ENCODE measurements around the gene PALMD. TPM values are rescaled to one million over a fixed set of nuclear protein-coding genes. Genes with fewer than 3 reads are reported as not detected.

The PALMD gene
- not detected for polyA plus RNA-seq

DNA sequence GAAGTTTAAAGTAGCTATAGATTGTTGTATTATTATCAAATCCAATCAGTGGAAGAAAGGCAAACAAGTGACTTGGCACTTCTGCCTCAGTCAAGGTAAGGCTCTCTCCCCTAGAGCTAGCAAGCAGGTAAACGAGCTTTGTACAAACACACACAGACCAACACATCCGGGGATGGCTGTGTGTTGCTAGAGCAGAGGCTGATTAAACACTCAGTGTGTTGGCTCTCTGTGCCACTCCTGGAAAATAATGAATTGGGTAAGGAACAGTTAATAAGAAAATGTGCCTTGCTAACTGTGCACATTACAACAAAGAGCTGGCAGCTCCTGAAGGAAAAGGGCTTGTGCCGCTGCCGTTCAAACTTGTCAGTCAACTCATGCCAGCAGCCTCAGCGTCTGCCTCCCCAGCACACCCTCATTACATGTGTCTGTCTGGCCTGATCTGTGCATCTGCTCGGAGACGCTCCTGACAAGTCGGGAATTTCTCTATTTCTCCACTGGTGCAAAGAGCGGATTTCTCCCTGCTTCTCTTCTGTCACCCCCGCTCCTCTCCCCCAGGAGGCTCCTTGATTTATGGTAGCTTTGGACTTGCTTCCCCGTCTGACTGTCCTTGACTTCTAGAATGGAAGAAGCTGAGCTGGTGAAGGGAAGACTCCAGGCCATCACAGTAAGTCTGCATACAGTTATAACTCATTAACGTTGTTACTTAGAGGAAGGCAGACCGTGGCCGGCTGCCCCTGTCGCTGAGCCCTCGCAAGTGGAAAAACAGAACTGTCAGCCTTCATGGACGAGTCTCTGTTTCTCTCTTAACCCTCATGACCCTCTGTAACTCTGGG is at the start of gene PALMD:
Gene PALMD, plus strand, starts transcription at position 415 of the 833 bp plus-strand sequence. Its CDS starts 205 bp downstream, at position 620.
- Mint-ChIP-seq H3K27ac (no peak within 1 kb of the TSS), H3K4me3 (no peak within 1 kb of the TSS), H3K4me1 (peaks cover 0 to 2% (median 0%) of the 10 kb centered on the region in 3 donors), H3K36me3 (no peaks in the 10 kb centered on the region), H3K27me3 (peaks cover 13% of the 10 kb centered on the region), H3K9me3 (no peaks in the 10 kb centered on the region)

DNA sequence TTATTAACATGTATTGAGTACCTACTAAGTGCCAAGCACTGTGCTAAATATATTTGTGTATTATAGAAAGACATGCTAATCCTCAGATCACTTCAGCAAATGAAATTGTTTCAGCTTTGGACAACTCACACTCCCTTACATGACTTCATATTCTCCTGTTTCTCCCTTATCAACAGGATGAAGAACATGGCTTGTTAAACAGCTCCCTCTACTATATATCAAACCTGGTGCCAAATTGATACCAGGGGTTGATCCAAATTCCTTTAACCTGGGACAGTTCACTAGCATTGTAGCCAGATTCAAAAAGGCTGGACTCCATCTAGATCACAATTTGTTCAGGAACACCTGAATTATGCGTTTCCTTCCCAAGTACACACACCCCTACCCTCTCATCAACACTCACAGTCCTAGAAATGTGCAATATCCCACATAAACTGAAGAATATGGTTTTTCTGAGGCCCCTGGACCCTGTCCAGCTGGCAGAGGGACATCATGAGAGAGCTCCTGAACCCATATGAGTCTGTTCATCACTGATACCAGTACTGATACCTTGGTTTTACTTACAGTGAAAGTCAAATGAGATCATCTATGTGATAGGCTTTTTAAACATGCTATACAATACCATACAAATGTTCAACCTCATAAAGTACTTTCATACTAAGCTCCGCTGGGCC is 47.0 kb upstream of the PALMD start:
- H3K4me3 Mint-ChIP-seq, result no peak overlapping the region
- H3K27ac Mint-ChIP-seq, result no peak overlapping the region
- H3K4me1 Mint-ChIP-seq, result no peaks in the 10 kb centered on the region
- no peaks in the 10 kb centered on the region for H3K36me3 Mint-ChIP-seq
- H3K9me3 Mint-ChIP-seq, result no peaks in the 10 kb centered on the region
- H3K27me3 Mint-ChIP-seq, result no peaks in the 10 kb centered on the region

GRCh38 chr1:99599678-99600175 is 46.2 kb upstream of the PALMD start:
- H3K9me3 Mint-ChIP-seq, result no peaks in the 10 kb centered on the region
- H3K4me3 Mint-ChIP-seq, result no peak overlapping the region
- H3K27me3 Mint-ChIP-seq, result no peaks in the 10 kb centered on the region
- no peaks in the 10 kb centered on the region for H3K36me3 Mint-ChIP-seq
- no peak overlapping the region for H3K27ac Mint-ChIP-seq
- H3K4me1 Mint-ChIP-seq, result no peaks in the 10 kb centered on the region

GRCh38 chr1:99600782-99601181 is 45.1 kb upstream of the PALMD start:
- Mint-ChIP-seq H3K4me1 (no peaks in the 10 kb centered on the region), H3K9me3 (no peaks in the 10 kb centered on the region), H3K27me3 (no peaks in the 10 kb centered on the region), H3K27ac (no peak overlapping the region), H3K4me3 (no peak overlapping the region), H3K36me3 (no peaks in the 10 kb centered on the region)

DNA sequence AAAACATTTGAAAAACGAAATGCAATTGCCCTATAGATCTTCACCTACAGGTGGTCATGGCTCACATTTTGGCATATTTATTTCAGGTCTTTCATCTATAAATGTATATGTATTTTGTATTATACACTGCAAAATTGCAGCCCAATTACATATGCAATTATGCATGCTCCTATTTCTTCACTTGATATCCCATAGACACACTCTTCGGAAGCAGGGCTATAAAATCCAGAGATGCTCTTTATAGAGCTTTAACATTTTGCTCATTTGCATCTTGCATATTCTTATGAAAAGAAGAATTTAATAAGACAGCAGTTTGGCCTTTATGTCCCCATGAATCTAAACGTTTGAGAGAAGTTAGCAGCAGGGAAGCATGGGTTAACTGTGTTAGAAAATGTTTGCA is 44.7 kb upstream of the PALMD start:
- Mint-ChIP-seq H3K4me1 (no peaks in the 10 kb centered on the region), H3K27me3 (no peaks in the 10 kb centered on the region), H3K36me3 (no peaks in the 10 kb centered on the region), H3K4me3 (no peak overlapping the region), H3K27ac (no peak overlapping the region), H3K9me3 (no peaks in the 10 kb centered on the region)

DNA sequence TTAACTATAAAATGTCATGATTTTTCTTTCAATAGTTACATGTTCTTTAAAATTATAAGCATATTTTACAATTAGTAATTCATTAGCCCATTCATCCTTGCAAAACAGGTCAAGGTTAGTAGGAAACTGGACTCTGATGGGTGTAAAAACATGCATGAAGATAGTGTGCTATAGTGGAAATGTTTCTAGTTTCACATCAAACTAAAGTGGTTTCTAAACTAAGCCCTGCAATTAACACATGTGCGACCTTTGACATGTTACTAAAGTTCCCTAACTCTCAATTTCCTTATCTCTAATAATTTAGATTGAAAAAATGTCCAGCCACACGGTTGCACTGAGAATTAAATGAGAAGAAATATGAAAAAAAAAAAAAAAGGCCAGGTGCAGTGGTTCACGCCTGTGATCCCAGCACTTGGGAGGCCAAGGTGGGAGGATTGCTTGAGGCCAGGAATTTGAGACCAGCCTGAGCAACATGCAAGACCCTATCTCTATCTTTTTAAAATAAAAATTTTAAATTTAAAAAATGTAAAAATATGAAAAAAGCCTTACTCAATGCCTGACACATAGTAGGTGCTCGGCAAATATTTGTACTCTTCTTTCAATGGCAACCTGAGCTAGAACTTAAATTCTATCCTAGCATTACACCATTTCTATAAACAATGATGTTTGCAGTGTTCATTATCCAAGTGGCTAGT is 44.1 kb upstream of the PALMD start:
- H3K4me3 Mint-ChIP-seq, result no peak overlapping the region
- no peaks in the 10 kb centered on the region for H3K36me3 Mint-ChIP-seq
- no peaks in the 10 kb centered on the region for H3K4me1 Mint-ChIP-seq
- no peak overlapping the region for H3K27ac Mint-ChIP-seq
- no peaks in the 10 kb centered on the region for H3K27me3 Mint-ChIP-seq
- no peaks in the 10 kb centered on the region for H3K9me3 Mint-ChIP-seq

- no peak overlapping the region for H3K27ac Mint-ChIP-seq
- H3K4me1 Mint-ChIP-seq, result no peaks in the 10 kb centered on the region
- no peaks in the 10 kb centered on the region for H3K27me3 Mint-ChIP-seq
- no peaks in the 10 kb centered on the region for H3K36me3 Mint-ChIP-seq
- H3K4me3 Mint-ChIP-seq, result no peak overlapping the region
- peaks cover 0 to 1% (median 0%) of the 10 kb centered on the region in 3 donors for H3K9me3 Mint-ChIP-seq
Observed at GRCh38 chr1:99602404-99602969, 43.4 kb upstream of the PALMD start.

GRCh38 chr1:99603699-99604560 is 42.0 kb upstream of the PALMD start:
- Mint-ChIP-seq H3K9me3 (peaks cover 0 to 4% (median 0%) of the 10 kb centered on the region in 3 donors), H3K4me3 (no peak overlapping the region), H3K27me3 (no peaks in the 10 kb centered on the region), H3K4me1 (no peaks in the 10 kb centered on the region), H3K36me3 (no peaks in the 10 kb centered on the region), H3K27ac (no peak overlapping the region)

GRCh38 chr1:99606306-99606705 is 39.6 kb upstream of the PALMD start:
- Mint-ChIP-seq H3K27ac (no peak overlapping the region), H3K9me3 (peaks cover 0 to 4% (median 4%) of the 10 kb centered on the region in 3 donors), H3K4me3 (no peak overlapping the region), H3K4me1 (no peaks in the 10 kb centered on the region), H3K36me3 (no peaks in the 10 kb centered on the region), H3K27me3 (no peaks in the 10 kb centered on the region)

DNA sequence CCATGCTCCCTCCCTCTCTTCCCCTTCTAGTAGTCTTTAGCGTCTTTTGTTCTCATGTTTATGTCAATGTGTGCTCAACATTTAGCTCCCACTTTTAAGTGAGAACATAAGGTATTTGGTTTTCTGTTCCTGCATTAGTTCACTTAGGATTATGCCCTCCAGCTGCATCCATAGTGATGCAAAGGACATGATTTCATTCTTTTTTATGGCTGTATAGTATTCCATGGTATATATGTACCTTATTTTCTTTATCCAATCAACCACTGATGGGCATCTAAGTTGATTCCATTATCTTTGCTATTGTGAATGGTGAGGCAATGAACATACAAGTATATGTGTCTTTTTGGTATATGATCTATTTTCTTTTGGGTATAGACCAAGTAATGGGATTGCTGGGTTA is 38.3 kb upstream of the PALMD start:
- Mint-ChIP-seq H3K4me1 (no peaks in the 10 kb centered on the region), H3K27me3 (no peaks in the 10 kb centered on the region), H3K27ac (no peak overlapping the region), H3K9me3 (peaks cover 0 to 4% (median 4%) of the 10 kb centered on the region in 3 donors), H3K36me3 (no peaks in the 10 kb centered on the region), H3K4me3 (no peak overlapping the region)

DNA sequence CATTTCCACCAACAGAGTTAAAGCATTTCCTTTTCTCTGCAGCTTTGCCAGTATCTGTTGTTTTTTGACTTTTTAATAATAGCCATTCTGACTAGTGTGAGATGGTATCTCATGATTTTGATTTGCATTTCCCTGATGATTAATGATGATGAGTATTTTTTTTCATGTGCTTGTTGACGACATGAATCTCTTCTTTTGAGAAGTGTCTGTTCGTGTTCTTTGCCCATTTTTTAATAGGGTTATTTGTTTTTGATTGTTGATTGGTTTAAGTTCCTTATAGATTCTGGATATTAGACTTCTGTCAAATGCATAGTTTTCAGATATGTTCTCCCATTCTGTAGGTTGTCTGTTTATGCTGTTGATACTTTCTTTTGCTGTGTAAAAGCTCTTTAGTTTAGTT is 37.9 kb upstream of the PALMD start:
- Mint-ChIP-seq H3K4me1 (no peaks in the 10 kb centered on the region), H3K9me3 (peaks cover 0 to 4% (median 4%) of the 10 kb centered on the region in 3 donors), H3K36me3 (no peaks in the 10 kb centered on the region), H3K4me3 (no peak overlapping the region), H3K27me3 (no peaks in the 10 kb centered on the region), H3K27ac (no peak overlapping the region)

GRCh38 chr1:99613716-99614115 is 32.2 kb upstream of the PALMD start:
- H3K4me3 Mint-ChIP-seq, result no peak overlapping the region
- H3K36me3 Mint-ChIP-seq, result no peaks in the 10 kb centered on the region
- H3K9me3 Mint-ChIP-seq, result peaks cover 0 to 4% (median 0%) of the 10 kb centered on the region in 3 donors
- no peak overlapping the region for H3K27ac Mint-ChIP-seq
- no peaks in the 10 kb centered on the region for H3K4me1 Mint-ChIP-seq
- no peaks in the 10 kb centered on the region for H3K27me3 Mint-ChIP-seq

- Mint-ChIP-seq H3K4me3 (no peak overlapping the region), H3K27me3 (no peaks in the 10 kb centered on the region), H3K4me1 (no peaks in the 10 kb centered on the region), H3K36me3 (no peaks in the 10 kb centered on the region), H3K27ac (no peak overlapping the region), H3K9me3 (peaks cover 0 to under 1% (median 0%) of the 10 kb centered on the region in 3 donors)
Observed at GRCh38 chr1:99614728-99615127, 31.2 kb upstream of the PALMD start.

- Mint-ChIP-seq H3K4me1 (no peaks in the 10 kb centered on the region), H3K9me3 (no peaks in the 10 kb centered on the region), H3K4me3 (no peak overlapping the region), H3K36me3 (no peaks in the 10 kb centered on the region), H3K27ac (no peak overlapping the region), H3K27me3 (peaks cover 3% of the 10 kb centered on the region)
Observed at GRCh38 chr1:99619583-99619982, 26.3 kb upstream of the PALMD start.

All from IgD-negative memory B cell (primary cell).